CD4-positive, alpha-beta T cell treated with Interleukin-12 subunit alpha and Interleukin-12 subunit beta, for 1 hour (primary cell): Measurements from ENCODE around the gene ASTN1.

Experiments used
- DNase-seq: peaks from one replicate; pipeline ENCODE4 v3.0.0-alpha.2; 2020

ASTN1 gene

GRCh38 chr1:176976771-176977170 lies 187.7 kb downstream of the ASTN1 start:
- no peak for DNase-seq

DNA sequence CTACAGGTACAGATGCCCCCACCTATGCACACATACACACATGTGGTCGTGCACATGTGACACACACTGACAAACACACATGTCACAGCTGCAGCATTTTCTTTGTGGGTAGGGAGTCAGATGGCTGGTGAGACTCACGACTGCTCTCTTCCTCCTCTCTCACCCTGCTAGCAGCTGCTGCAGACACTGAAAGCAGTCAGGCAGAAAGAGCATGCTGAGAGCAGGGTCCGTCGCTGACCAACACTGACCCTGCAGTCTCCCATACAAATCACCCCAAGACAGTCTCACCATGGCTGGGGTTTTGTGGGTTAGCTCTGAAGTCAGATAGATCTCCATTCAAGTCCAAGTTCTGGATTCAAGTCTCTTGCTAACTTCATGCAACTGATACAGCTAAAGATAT lies 188.3 kb downstream of the ASTN1 start:
- DNase-seq, result no peak

DNA sequence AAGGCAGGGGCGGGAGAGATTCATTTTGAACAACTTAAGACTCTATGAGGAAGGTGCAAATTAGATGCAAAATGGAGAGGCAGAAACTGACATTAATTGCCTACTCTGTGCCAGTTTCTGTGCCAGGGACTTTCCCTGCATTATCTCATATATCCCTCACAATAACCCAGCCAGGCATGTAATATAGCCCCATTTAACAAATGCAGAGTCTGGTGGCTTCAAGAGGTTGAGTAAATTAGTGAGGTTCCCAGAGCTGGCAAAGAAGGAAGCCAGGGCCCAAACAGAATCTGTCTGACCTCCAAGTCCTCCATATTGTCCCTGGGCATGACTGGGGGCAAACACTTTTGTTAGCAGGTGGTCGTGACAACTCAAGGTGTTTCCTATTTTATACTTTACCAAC lies 199.8 kb downstream of the ASTN1 start:
- no peak for DNase-seq

GRCh38 chr1:176963181-176963580 lies 201.3 kb downstream of the ASTN1 start:
- no peak for DNase-seq

GRCh38 chr1:176961678-176962077 lies 202.8 kb downstream of the ASTN1 start:
- DNase-seq, result no peak

DNA sequence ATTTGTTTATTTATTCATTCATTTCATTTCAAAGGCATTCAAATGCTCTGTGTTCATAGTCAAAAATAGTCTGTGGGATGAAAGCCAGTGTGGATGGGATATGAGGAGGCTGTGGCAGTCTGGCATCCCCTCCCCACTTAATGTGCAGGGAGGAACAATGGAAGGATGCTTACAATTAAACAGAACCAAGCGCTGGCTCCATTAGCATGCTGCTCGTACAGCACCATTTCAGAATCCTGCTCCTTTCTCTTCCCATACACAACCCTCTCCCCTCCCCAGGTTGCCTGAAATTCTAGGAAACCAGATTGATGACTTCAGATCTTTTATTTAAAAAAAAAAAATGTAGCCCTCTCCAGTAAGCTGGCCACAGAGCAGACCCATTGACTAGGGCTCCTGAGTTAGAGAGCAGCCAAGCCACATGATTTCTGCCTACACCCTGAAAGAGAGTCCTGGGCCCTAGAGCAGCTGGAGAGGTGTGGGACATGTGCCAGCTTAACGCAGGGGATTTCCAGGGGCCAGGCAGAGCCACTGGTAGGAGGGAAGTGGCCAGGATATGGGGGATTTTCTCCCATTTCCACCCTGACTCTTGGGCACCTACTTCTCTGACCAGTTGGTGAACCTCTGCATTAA lies 205.2 kb downstream of the ASTN1 start:
- no peak for DNase-seq

GRCh38 chr1:176957603-176958002 lies 206.9 kb downstream of the ASTN1 start:
- DNase-seq, result no peak

DNA sequence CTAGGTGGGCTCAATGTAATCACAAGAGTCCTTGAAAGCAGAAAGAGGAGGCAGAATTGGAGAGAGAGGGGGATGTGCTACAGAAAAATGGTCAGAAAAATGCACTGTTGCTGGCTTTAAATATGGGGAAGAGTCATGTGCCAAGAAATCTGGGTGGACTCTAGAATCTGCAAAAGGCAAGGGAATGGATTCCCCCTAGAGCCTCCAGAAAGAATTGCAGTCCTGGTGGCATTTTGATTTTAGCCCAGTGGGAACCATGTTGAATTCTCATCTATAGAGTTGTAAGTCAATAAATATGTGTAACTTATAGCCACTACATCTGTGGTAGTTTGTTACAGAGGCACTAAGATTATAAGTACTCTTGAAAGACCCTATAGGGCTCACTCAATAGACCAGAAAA lies 210.3 kb downstream of the ASTN1 start:
- DNase-seq, result no peak

DNA sequence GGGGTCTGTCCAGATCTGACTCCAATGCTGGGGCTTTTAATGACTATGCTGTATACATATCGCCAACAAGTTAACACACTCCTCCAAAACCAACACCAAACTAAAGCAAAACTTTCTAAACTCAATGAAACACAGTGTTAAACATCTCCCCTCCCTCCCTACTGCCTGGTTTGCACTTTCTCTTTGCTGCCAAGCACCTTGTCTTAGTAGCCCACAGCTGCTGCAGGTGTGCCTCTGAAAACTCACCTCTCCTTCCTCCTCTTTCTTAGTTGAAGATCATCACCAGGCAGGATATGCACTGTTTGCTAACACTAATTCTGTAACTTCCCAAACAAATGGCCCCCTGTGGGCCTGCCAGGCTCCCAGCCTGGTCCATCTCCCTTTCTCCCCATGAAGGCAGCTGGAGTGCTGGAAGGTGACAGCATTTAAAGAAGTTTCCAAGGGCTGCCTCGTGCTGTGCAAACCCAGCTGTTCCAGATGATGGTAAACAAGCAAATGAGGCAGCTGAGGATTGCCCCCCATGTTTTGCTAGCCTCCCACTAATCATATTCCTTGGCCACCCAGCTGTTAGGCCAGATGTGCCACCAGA lies 213.7 kb downstream of the ASTN1 start:
- DNase-seq, result no peak

DNA sequence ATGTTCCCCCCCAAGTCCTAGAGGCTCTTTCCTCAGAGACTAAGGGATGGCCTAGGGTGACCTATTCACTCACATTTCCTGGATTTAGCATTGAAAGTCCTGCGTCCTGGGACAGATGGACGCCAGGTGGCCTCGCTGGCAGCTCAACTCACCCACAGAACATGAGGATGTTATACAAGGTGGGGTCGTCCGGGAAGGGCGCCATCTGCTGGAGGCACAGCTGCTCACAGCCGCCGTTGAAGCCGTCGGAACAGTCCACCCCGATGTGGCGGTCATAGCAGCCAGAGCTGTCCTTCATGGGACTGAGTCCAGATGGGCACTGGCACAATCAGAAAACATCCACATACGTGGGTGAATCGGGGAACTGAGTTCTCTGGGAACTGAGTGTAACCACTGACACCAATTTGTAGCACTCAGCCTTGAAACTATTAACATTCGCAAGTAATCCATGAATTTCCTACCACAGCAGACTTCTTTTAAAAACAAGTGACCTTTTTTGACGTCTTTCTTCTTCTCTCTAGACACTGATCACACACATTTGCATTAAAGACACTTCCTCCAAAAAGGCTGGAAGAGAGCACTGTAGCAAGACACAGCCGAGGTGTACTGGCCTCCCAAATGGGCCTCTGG lies 215.4 kb downstream of the ASTN1 start:
- no peak for DNase-seq

GRCh38 chr1:176944606-176945005 lies 219.9 kb downstream of the ASTN1 start:
- DNase-seq, result no peak

GRCh38 chr1:176943783-176944182 lies 220.7 kb downstream of the ASTN1 start:
- DNase-seq, result no peak

DNA sequence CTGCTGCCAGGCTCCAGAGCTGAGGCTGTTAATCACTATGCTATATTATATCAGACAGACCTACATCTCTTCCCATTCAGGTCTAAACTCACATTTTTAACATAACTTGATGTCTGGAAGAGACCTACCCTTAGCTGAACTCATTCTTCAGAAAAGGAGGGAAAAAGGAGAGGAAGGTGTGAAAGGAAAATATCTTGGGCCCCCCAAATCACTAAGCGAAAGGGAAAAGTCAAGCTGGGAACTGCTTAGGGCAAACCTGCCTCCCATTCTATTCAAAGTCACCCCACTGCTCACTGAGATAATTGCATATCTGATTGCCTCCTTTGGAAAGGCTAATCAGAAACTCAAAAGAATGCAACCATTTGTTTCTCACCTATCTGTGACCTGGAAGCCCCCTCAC lies 222.2 kb downstream of the ASTN1 start:
- no peak for DNase-seq

GRCh38 chr1:176939993-176940392 lies 224.5 kb downstream of the ASTN1 start:
- no peak for DNase-seq

DNA sequence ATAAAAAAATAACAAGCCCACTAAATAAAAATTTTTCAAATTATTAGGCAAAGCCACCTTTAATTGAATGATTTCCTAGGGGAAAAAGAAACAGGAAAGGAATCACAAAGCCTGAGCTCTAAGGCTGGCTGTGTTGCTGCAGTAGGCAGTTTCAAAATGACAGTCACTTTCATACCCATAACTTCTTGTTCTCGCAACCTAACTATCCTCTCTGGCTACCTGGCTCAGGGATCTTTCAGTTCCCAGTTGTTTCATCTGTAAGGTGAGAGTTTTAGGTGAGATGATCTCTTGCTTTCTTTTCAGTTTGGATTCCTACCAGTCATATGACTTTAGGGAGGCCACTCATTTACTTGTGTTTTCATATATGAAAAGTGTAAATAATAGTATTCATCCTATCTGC lies 226.1 kb downstream of the ASTN1 start:
- DNase-seq, result no peak

- no peak for DNase-seq
These were observed 230.1 kb downstream of the ASTN1 start for GRCh38 chr1:176934370-176934769.

DNA sequence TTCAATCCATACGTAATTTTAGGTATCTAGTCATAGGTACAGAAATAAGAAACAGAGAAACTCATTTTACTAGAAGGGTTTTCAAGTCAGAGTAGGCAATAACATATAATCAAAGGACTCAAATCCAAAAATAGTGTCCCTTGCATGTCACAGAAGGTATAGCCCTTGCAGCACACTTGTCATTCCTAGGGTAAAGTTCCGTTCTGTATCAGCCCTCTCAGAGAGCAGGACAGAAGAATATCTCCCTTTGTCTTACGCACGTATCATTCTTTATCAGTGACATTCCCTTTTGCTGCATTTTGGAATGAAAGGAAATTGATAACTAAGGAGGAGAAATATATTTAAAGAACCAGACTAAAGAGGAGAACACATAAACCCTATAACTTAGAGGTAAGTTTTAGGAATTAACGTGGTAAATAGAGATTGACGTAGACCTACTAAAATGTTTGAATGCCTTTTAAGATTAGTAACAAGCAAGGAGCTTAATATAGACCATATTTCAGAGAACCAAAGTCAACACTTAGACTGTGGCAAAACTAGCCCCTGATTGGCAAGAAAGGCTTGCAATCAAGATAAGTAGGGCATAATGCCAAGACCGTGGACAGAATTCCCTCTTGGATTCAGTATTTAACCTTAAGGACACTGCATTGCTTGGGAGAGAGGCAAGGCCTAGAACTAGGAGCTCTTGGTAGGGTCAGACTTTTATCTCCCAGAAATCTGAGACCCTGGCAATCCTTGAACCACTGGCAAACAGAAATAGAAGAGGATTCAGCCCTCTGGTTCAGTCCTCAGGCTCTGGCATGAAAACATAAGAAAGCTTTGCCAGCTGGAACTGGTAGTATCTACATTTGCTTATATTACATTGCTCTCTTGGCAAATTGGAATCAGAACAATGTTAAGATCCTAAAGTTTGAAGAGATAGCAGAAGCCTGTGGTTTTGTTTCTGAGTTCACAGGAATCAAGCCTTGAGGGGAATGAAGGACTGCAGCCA lies 232.1 kb downstream of the ASTN1 start:
- DNase-seq, result no peak

DNA sequence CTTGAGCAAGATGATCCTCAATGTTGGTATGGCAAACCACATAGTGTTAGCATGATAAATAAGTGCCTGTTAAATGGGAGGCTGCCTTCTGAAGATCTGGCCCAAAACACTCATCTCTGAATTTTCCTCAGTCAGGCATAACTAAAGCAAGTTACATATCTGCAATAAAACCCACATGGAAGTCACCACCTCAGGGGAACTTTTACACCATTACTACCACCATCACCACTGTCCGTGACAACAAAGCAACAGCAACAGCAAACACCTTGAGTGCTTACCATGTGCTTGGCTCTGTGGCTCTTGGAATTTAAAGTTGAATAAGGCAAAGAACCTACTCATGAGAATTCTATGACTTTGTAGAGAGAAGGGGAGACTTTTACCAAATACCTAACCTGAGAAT lies 233.0 kb downstream of the ASTN1 start:
- DNase-seq, result no peak

DNA sequence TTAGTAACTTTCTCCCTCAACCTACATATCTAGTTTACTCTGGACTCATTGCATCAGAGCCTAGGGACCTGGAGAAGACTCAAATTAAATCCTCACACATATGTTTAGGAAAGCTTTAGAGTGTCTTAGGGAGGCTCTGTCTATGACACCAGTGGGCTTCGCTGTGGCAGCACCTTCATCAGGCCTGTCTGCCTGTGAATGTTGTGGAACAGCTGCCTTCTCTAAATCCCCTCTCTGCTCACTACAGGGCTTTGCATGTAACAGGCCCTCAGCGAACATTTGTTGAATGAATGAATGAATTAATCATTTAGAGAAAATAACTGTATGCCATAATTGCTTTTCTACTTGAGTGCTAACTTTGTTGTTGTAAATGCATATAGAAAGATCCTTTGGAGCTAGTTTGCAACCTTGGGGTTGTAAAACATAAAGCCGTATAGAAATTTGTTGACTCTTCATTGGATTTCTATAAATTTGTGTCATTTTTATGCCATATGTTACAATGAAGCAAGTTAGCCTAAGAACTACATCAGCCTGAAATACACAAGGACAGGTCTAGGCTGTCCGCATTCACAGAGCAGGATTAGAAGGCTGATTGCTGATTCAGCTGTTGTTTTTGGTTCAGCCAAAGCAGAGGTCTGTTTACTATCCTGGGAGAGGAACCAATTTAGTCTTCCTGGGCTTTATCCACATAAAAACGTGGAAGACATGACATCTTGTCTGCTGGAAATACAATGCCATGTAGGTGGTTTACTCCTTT lies 238.0 kb downstream of the ASTN1 start:
- no peak for DNase-seq

GRCh38 chr1:176925223-176925622 lies 239.3 kb downstream of the ASTN1 start:
- DNase-seq, result no peak

- no peak for DNase-seq
These were observed 241.2 kb downstream of the ASTN1 start for GRCh38 chr1:176923283-176923682.
